ENCODE measurements around the gene DPP4. TPM values are rescaled to one million over a fixed set of nuclear protein-coding genes. Genes with fewer than 3 reads are reported as not detected.

DPP4 gene
- 22.7 and 69.3 TPM in 2 replicates for total RNA-seq

GRCh38 chr2:162073888-162074631, at the start of gene DPP4:
Gene DPP4 (minus strand): TSS chr2:162074215. CDS start chr2:162073981, 234 bp downstream.

Other genes with a start within 250 kb of the DPP4 start
- gene GCG, start 78.0 kb upstream of the DPP4 start, total RNA-seq: not detected in 2 replicates
- 7.1 and 40.3 TPM in 2 replicates for gene FAP, start 169.2 kb upstream of the DPP4 start, total RNA-seq
- 8.4 and 60.8 TPM in 2 replicates for gene IFIH1, start 244.5 kb upstream of the DPP4 start, total RNA-seq

Data from epithelial cell of umbilical artery (primary cell).